ENCODE data around the gene ZNF500. TPM values are rescaled to one million over a fixed set of nuclear protein-coding genes. Genes with fewer than 3 reads are reported as not detected.

Gene ZNF500
- total and polyA plus RNA-seq, 2 experiments from 2014 or later: 23.8 to 32.7 TPM

- H3K4me3 ChIP-seq: no peak overlapping the region
- no peaks in the 10 kb centered on the region for H3K4me1 ChIP-seq (ENCODE audit: low read depth)
- no peak overlapping the region for H3K27ac ChIP-seq
- no peaks in the 10 kb centered on the region for H3K9me3 ChIP-seq (ENCODE audit: low read depth)
- H3K36me3 ChIP-seq: peaks cover 30% of the 10 kb centered on the region
- DNase-seq (ENCODE audit: low read depth in 1 of 2, low spot score in 1 of 2): no peak
- no peaks in the 10 kb centered on the region for H3K27me3 ChIP-seq
- TF ChIP-seq CTCF (IDR thresholded peaks at IDR 0.05; ENCODE audit: low read depth, low read length): no peak
Observed at GRCh38 chr16:4704913-4705312, 62.0 kb downstream of the ZNF500 start.

DNA sequence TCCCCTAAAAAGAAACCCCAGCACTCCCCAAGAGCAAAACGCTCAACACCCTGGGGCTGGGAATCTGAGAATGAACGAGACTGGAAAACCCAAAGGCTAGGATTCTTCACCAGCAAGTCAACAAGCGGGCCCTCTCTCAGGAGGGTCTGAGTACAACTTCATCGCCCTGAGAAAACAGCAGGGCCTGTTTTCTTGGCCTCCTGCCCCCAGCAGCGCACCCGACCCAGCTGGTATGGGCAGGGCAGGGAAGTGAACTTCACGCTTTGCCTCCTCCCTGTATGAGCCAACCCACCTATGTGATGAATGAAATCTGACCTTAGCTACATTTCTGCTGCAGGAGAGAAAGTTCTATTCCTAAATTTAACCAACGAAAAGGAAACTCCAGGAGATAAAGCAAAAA is 62.5 kb downstream of the ZNF500 start:
- Histone ChIP-seq H3K27me3 (no peaks in the 10 kb centered on the region), H3K9me3 (ENCODE audit: low read depth) (no peaks in the 10 kb centered on the region), H3K36me3 (peaks cover 33% of the 10 kb centered on the region), H3K4me3 (no peak overlapping the region), H3K27ac (no peak overlapping the region), H3K4me1 (ENCODE audit: low read depth) (no peaks in the 10 kb centered on the region)
- no peak for DNase-seq (ENCODE audit: low read depth in 1 of 2, low spot score in 1 of 2)
- no peak for TF ChIP-seq CTCF (IDR thresholded peaks at IDR 0.05; ENCODE audit: low read depth, low read length)

- Histone ChIP-seq H3K4me3 (no peak overlapping the region), H3K27me3 (no peaks in the 10 kb centered on the region), H3K9me3 (ENCODE audit: low read depth) (no peaks in the 10 kb centered on the region), H3K27ac (no peak overlapping the region), H3K36me3 (peaks cover 38% of the 10 kb centered on the region), H3K4me1 (ENCODE audit: low read depth) (no peaks in the 10 kb centered on the region)
- no peak for DNase-seq (ENCODE audit: low read depth in 1 of 2, low spot score in 1 of 2)
- no peak for TF ChIP-seq CTCF (IDR thresholded peaks at IDR 0.05; ENCODE audit: low read depth, low read length)
Observed at GRCh38 chr16:4703906-4704305, 63.1 kb downstream of the ZNF500 start.

DNA sequence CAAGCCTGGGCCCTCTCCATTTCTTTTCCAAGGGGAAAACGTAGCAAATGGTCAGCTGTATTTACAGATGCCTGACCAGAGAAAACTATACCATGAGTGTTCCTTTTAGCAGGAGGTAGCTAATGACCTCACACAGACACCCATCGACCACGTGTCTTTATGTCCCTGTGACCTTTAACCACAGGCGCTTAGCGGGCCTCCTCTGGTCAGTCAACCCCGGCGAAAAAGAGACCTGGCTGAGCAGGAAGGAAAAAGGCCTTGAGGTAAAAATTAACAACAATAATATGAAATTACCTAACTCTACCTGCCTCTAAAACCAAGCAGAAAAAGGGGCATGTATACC is 64.5 kb downstream of the ZNF500 start:
- Histone ChIP-seq H3K4me3 (no peak overlapping the region), H3K27ac (no peak overlapping the region), H3K4me1 (ENCODE audit: low read depth) (no peaks in the 10 kb centered on the region), H3K36me3 (peaks cover 46% of the 10 kb centered on the region), H3K9me3 (ENCODE audit: low read depth) (no peaks in the 10 kb centered on the region), H3K27me3 (no peaks in the 10 kb centered on the region)
- no peak for DNase-seq (ENCODE audit: low read depth in 1 of 2, low spot score in 1 of 2)
- no peak for TF ChIP-seq CTCF (IDR thresholded peaks at IDR 0.05; ENCODE audit: low read depth, low read length)

DNA sequence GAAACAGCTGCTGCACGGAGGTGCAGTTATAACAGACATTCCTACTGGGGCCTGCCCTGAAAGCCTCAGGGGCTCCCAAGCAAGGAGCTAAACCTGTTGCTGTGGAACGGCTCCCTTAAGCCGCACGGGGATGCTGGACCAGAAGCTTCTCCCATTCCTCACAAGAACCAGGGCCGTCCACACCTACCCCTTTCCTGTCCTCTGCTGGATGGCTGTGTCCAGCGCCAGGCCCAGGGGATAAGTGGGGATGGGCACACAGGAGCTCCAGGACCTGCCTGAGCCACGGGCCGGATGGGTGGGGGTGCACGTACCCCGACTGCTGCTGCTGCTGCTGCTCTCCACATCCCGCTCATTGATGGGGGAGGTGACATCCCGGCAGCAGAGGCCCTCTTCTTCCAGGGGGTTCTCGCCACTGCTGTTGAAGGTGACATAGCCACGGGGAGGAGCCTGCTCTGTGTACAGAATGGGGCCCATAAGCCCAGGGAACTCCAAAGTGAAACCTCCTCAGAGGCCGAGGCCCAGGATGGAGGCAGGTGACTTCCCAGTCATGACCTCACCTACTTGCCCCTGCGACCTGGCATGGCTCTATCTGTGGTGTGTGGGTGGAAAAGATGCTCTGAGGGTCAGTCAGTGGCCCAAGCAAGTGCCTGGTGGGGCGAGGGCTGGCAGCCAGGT is 65.0 kb downstream of the ZNF500 start:
- DNase-seq (ENCODE audit: low read depth in 1 of 2, low spot score in 1 of 2): no peak
- no peak for TF ChIP-seq CTCF (IDR thresholded peaks at IDR 0.05; ENCODE audit: low read depth, low read length)
- Histone ChIP-seq H3K4me3 (no peak overlapping the region), H3K27ac (no peak overlapping the region), H3K4me1 (ENCODE audit: low read depth) (no peaks in the 10 kb centered on the region), H3K9me3 (ENCODE audit: low read depth) (no peaks in the 10 kb centered on the region), H3K36me3 (peaks cover 44% of the 10 kb centered on the region), H3K27me3 (no peaks in the 10 kb centered on the region)

Measured in cardiac muscle cell (in vitro differentiated cells and primary cell).